Measurements from ENCODE around the gene MTRR. TPM values are rescaled to one million over a fixed set of nuclear protein-coding genes. Genes with fewer than 3 reads are reported as not detected.

The MTRR gene
- total and polyA plus RNA-seq, 2 experiments from 2014 or later, result 24.8 to 28.0 TPM

GRCh38 chr5:7872517-7873130, 3.7 kb downstream of the MTRR start:
- H3K27me3 ChIP-seq, result no peaks in the 10 kb centered on the region
- H3K4me2 ChIP-seq, result no peak overlapping the region
- no peak for DNase-seq (ENCODE audit: low spot score)
- H3K4me1 ChIP-seq (ENCODE audit: insufficient read depth), result peaks cover 15% of the 10 kb centered on the region
- no peak for TF ChIP-seq EZH2 (IDR thresholded peaks at IDR 0.05; ENCODE audit: borderline replicate concordance)
- no peak for TF ChIP-seq EZH2phosphoT487 (IDR thresholded peaks at IDR 0.05; ENCODE audit: low read depth, severe bottlenecking, unreplicated experiment)
- peaks cover 3% of the 10 kb centered on the region for H3K36me3 ChIP-seq (replicated peaks; ENCODE audit: insufficient read depth, low read depth)
- peaks cover 15% of the 10 kb centered on the region for H4K20me1 ChIP-seq (ENCODE audit: insufficient read depth, poor library complexity, severe bottlenecking)
- H3K79me2 ChIP-seq, result peaks cover 77% of the 10 kb centered on the region
- no peaks in the 10 kb centered on the region for H3K9me2 ChIP-seq (replicated peaks; ENCODE audit: insufficient read depth)
- H3K4me3 ChIP-seq, result no peak overlapping the region
- no peak overlapping the region for H2AFZ ChIP-seq
- no peak overlapping the region for H3K27ac ChIP-seq
- no peaks in the 10 kb centered on the region for H3K9me3 ChIP-seq (ENCODE audit: low read depth)
- 92% methylated on average over 4 of the region's 4 CpGs for WGBS (ENCODE audit: low lambda C conversion rate, missing lambda C conversion rate)

- peaks cover 12% of the 10 kb centered on the region for H3K4me1 ChIP-seq (ENCODE audit: insufficient read depth)
- H3K27ac ChIP-seq, result no peak overlapping the region
- no peak for DNase-seq (ENCODE audit: low spot score)
- WGBS (ENCODE audit: low lambda C conversion rate, missing lambda C conversion rate), result 97% methylated on average over 9 of the region's 9 CpGs
- no peak overlapping the region for H2AFZ ChIP-seq
- no peak overlapping the region for H3K4me3 ChIP-seq
- no peaks in the 10 kb centered on the region for H3K9me3 ChIP-seq (ENCODE audit: low read depth)
- H3K79me2 ChIP-seq, result peaks cover 71% of the 10 kb centered on the region
- H3K27me3 ChIP-seq, result no peaks in the 10 kb centered on the region
- H3K36me3 ChIP-seq (replicated peaks; ENCODE audit: insufficient read depth, low read depth), result peaks cover 3% of the 10 kb centered on the region
- peaks cover 15% of the 10 kb centered on the region for H4K20me1 ChIP-seq (ENCODE audit: insufficient read depth, poor library complexity, severe bottlenecking)
- no peaks in the 10 kb centered on the region for H3K9me2 ChIP-seq (replicated peaks; ENCODE audit: insufficient read depth)
- no peak for TF ChIP-seq EZH2 (IDR thresholded peaks at IDR 0.05; ENCODE audit: borderline replicate concordance)
- TF ChIP-seq EZH2phosphoT487 (IDR thresholded peaks at IDR 0.05; ENCODE audit: low read depth, severe bottlenecking, unreplicated experiment), result no peak
- no peak for TF ChIP-seq CTCF (IDR thresholded peaks at IDR 0.05; ENCODE audit: poor library complexity)
- no peak overlapping the region for H3K4me2 ChIP-seq
Measured at GRCh38 chr5:7873216-7873615, 4.3 kb downstream of the MTRR start.

- H3K27ac ChIP-seq, result no peak overlapping the region
- DNase-seq (ENCODE audit: low spot score), result no peak
- H3K79me2 ChIP-seq, result peaks cover 62% of the 10 kb centered on the region
- H3K36me3 ChIP-seq (replicated peaks; ENCODE audit: insufficient read depth, low read depth), result peaks cover 3% of the 10 kb centered on the region
- TF ChIP-seq EZH2phosphoT487 (IDR thresholded peaks at IDR 0.05; ENCODE audit: low read depth, severe bottlenecking, unreplicated experiment) (no peak), CTCF (IDR thresholded peaks at IDR 0.05; ENCODE audit: poor library complexity) (no peak), EZH2 (IDR thresholded peaks at IDR 0.05; ENCODE audit: borderline replicate concordance) (no peak)
- no peak overlapping the region for H3K4me3 ChIP-seq
- H4K20me1 ChIP-seq (ENCODE audit: insufficient read depth, poor library complexity, severe bottlenecking), result peaks cover 15% of the 10 kb centered on the region
- no peaks in the 10 kb centered on the region for H3K27me3 ChIP-seq
- 95% methylated on average over 2 of the region's 2 CpGs for WGBS (ENCODE audit: low lambda C conversion rate, missing lambda C conversion rate)
- no peak overlapping the region for H2AFZ ChIP-seq
- H3K4me1 ChIP-seq (ENCODE audit: insufficient read depth), result peaks cover 22% of the 10 kb centered on the region
- H3K9me2 ChIP-seq (replicated peaks; ENCODE audit: insufficient read depth), result no peaks in the 10 kb centered on the region
- no peak overlapping the region for H3K4me2 ChIP-seq
- H3K9me3 ChIP-seq (ENCODE audit: low read depth), result no peaks in the 10 kb centered on the region
Measured at GRCh38 chr5:7874639-7875038, 5.7 kb downstream of the MTRR start.

- H3K9me3 ChIP-seq (ENCODE audit: low read depth), result no peaks in the 10 kb centered on the region
- H3K9me2 ChIP-seq (replicated peaks; ENCODE audit: insufficient read depth), result no peaks in the 10 kb centered on the region
- peaks cover 62% of the 10 kb centered on the region for H3K79me2 ChIP-seq
- H3K4me3 ChIP-seq, result no peak overlapping the region
- H3K4me1 ChIP-seq (ENCODE audit: insufficient read depth), result peaks cover 23% of the 10 kb centered on the region
- DNase-seq (ENCODE audit: low spot score), result no peak
- peaks cover 11% of the 10 kb centered on the region for H4K20me1 ChIP-seq (ENCODE audit: insufficient read depth, poor library complexity, severe bottlenecking)
- TF ChIP-seq EZH2 (IDR thresholded peaks at IDR 0.05; ENCODE audit: borderline replicate concordance) (no peak), EZH2phosphoT487 (IDR thresholded peaks at IDR 0.05; ENCODE audit: low read depth, severe bottlenecking, unreplicated experiment) (no peak), CTCF (IDR thresholded peaks at IDR 0.05; ENCODE audit: poor library complexity) (no peak)
- no peak overlapping the region for H3K27ac ChIP-seq
- no peaks in the 10 kb centered on the region for H3K27me3 ChIP-seq
- peaks cover 3% of the 10 kb centered on the region for H3K36me3 ChIP-seq (replicated peaks; ENCODE audit: insufficient read depth, low read depth)
- no peak overlapping the region for H2AFZ ChIP-seq
- WGBS (ENCODE audit: low lambda C conversion rate, missing lambda C conversion rate), result 97% methylated on average over 4 of the region's 4 CpGs
- no peak overlapping the region for H3K4me2 ChIP-seq
Measured at GRCh38 chr5:7875151-7875550, 6.2 kb downstream of the MTRR start.

Measured in hepatocyte (in vitro differentiated cells).